DMS114 treated with DMSO at 0.1 percent for 48 hours (cell line): ENCODE measurements around the gene EML4.

ENCODE experiments used
- DNase-seq: peaks from one replicate; lab custom pipeline; 2025; ENCODE audit not compliant: unreplicated experiment; lab: John Stamatoyannopoulos, UW

Gene EML4

DNA sequence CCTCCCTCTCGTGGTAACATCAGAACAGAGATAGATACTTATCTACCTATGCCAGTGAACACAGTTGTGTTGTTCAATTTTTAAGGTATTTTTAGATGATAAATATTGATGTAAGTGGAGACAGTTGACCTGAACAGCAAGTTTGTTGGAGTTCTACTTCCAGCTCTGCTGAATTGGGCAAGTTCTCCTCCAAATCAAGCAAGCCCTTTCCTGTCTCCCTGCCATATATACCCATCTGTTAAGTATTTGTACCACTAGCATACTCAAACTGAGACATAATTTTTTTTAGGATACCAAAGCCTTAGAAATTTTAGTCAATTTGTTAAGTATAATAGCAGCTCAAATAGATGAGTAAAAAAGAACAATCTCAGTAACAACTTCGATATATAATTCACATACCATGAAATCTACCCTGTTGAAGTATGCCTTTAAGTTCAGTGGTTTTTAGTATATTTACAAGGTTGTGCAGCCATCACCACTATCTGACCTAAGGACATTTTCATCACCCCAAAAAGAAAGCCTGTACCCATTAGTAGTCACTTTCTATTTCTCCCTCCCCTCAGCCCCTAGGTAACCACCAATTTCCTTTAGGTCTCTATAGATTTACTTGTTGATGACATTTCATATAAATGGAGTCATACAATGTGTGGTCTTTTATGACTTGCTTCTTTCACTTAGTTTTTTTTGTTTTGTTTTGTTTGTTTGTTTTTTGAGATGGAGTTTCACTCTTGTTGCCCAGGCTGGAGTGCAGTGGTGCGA, 130.0 kb downstream of the EML4 start:
- DNase-seq: no peak

GRCh38 chr2:42300527-42300926, 131.4 kb downstream of the EML4 start:
- no peak for DNase-seq

GRCh38 chr2:42303252-42303651, 134.1 kb downstream of the EML4 start:
- DNase-seq: no peak

- DNase-seq: no peak
These were observed 135.0 kb downstream of the EML4 start for GRCh38 chr2:42304059-42304713.

DNA sequence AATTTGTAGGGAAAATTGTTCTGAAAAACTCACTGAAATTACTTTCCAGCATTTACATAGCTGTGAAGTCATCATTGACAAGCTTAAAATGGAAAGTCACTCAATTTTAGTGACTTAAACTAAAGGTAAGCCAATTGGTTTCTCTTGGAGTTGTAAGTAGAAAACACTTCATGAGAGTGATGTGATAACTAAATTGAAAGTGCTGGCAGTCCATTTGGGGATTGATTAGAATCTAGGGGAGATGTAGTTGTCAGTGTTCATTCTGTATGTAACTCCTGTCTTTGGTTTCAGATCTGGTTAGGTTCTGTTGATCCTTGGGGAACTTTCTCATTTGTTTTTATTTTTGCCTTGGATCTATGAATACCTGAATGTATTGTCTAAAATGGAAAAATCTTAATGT, 138.0 kb downstream of the EML4 start:
- DNase-seq: no peak

DNA sequence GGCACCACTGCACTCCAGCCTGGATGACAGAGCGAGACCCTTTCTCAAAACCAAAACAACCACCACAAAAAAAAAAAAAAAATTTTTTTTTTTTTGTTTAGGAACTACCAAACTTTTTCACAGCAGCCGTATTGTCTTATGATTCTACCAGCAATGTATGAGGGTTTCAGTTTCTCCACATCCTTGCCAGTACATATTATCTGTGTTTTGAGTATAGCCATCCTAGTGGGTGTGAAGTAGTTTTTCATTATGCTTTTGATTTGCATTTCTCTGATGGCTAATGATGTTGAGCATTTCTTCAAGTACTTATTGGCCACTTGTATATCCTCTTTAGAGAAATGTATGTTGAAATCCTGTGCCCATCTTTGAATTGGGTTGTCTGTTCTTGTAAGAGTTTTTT, 140.2 kb downstream of the EML4 start:
- DNase-seq: no peak

- DNase-seq: no peak
These were observed 140.9 kb downstream of the EML4 start for GRCh38 chr2:42310007-42310515.

- DNase-seq: no peak
These were observed 143.0 kb downstream of the EML4 start for GRCh38 chr2:42312106-42312505.

- DNase-seq: no peak
These were observed 145.8 kb downstream of the EML4 start for GRCh38 chr2:42314892-42315468.

GRCh38 chr2:42315844-42316470, 146.8 kb downstream of the EML4 start:
- no peak for DNase-seq

- no peak for DNase-seq
These were observed 147.8 kb downstream of the EML4 start for GRCh38 chr2:42316910-42317309.

DNA sequence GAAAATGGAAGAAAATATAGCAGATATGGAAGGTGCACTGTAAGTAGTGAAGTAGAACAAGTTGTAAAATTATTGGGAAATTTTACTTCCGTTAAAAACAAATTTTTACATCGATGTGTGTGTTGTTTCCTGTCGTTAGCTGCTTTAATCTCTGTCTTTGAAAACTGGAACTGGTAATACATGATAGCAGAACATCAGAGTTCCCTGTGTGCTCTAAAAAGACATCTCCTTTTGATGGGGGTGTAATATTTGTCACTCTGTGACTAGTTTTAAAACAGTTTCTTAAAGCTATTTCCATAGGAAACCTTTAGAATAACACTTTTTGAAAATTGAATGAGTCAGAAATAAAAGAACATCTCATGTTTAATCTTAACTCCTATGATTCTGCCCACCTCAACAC, 148.3 kb downstream of the EML4 start:
- DNase-seq: no peak

DNA sequence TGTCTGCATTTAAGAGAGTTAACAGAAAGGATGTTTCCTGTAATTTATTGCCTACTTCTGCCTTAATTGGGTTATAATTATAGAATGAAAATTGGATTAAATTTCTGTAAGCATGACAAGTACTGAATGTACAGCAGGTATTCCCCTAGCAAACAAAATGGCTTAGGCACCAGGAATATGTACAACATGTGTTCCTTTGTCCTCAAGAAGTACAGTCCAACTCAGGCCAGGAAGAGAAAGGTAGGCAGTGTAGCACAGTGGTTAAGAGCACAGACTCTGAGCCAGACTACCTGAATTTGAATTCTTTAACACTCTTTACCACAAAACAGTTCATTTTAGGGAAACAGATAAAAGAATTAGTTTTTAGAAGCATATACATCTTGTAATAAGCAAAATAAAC, 148.8 kb downstream of the EML4 start:
- no peak for DNase-seq

DNA sequence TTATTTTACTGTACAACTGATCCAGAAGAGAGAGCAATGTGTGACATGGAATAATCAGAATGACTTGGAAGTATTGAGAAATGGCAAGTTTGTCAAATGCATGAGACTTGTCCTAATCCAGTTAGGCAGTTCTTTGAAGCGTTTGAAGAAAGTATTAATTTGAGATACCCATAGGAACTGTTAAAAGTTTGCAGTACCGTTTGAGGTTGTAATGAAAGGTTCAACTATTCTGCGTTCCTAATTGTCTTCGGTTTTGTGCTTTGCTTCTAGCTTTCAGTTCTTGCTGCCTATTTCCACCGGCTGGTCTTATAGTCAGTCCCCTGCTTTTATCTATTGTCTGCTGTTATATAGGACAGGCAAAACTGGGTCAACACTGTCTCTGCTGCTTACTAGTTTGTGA, 150.1 kb downstream of the EML4 start:
- no peak for DNase-seq

GRCh38 chr2:42321452-42322064, 152.4 kb downstream of the EML4 start:
- DNase-seq: no peak

GRCh38 chr2:42324244-42324643, 155.1 kb downstream of the EML4 start:
- no peak for DNase-seq

GRCh38 chr2:42324949-42325348, 155.8 kb downstream of the EML4 start:
- no peak for DNase-seq

GRCh38 chr2:42325609-42326008, 156.5 kb downstream of the EML4 start:
- DNase-seq: no peak

DNA sequence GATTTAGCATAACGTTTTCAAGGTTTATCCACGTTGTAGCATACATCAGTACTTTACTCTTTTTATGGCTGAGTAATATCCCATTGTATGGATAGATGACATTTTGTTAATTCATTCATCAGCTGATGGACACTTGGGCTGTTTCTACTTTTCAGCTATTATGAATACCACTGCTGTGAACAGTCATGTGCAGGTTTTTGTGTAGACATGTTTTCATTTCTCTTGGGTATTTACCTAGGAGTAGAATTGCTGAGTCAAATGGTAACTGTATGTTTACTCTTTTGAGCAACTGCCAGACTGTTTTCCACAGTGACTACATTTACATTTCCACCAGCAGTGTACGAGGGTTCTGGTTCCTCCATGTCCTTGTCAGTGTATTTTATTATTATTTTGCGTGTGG, 158.0 kb downstream of the EML4 start:
- DNase-seq: no peak

DNA sequence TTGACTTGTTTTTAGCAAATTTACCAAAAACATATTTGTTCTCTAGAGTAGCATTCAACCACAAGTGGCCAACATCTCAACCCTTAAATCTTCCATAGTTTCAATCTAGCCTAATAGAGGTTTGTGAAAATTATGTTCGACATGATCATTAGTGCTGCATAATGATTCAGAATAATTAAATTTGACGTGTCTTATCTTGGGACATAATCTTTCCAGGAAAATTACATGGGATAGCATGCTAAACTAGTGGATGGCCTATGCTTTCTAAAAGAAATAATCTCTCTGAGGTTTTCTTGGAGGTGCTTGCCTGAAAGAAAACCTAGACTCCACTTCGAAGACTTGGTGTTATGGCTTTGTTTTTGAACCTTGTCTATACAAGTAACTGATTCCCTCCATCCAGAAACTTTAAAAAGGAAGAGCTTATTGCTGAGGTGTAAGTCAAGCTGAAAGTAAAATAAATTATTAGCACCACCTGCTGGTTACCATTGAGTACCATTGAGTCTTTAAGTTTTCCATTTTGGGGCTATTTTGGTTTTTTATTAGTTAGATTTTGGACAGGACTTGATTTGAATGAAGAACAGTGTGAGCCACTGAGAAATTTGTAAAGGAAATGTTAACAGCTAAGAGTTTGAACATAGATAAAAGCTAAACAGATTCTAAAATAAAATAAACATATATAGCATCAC, 159.1 kb downstream of the EML4 start:
- DNase-seq: peak; percentile 7

GRCh38 chr2:42328923-42329322, 159.8 kb downstream of the EML4 start:
- DNase-seq: no peak
